ENCODE data around the gene SH3RF3.
"Not testable (repeated sequence)": the region's sequence is repeated elsewhere in the genome, so short reads cannot be mapped to it uniquely, and the experiment has no call there.

The SH3RF3 gene

DNA sequence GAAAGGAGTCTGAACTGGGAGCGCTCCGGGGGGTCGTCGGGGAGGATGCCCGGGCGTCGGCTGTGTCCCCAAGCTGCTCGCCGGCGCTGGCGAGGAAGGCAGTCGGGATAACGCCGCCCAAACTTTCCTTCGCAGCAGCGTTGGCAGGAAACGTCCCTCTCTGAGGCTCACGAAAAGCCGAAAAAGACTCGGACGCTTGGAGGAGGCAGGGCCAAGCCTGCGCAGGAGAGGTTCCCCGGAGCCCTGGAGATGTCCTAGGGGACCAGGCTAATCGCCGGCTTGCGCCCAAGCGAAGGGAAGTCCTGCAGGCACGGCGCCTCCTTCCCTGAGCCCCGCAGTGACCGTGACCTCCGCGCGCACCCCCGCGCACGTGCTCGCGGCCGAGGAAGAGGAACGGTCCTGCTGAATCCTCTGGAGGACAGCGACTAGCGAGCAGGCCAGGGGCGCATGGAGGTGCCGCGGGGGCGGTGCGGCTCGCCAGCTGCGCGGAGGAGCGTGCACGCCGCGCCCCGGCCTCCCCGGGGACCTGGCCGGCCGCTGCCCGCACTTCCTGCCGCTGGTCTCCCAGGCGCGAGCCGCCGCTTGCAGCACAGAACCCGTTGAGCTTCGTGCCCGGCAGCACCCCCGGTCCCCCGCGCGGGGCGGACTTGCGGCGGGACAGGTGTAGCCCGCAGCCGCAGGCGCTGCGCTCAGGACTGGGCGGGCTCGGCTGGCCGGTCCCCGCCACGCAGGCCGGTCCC is at the start of gene SH3RF3:
SH3RF3 (plus strand) TSS at position 590 of the 740 bp plus-strand sequence.
- no peak for DNase-seq (ENCODE audit: low read depth, low spot score)

DNA sequence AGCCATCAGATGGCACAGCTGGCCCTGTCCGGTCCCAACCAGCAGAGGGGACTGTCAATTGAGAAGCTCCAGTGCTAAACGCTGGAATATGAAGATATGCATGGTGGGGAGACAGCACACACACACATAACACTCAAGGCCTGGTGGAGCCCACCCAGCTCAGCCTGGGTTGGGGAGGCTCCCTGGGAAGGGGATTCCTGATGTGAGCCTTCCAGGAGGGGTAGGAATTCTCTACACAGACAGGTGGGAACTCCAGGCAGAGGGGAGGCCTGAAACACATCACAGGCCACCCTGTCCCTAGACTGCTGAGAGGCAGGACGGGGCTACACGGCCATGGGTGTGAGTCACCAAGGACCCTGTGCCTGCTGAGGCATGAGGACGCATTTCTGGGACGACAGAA is 49.4 kb upstream of the SH3RF3 start:
- DNase-seq (ENCODE audit: low read depth, low spot score) = no peak

DNA sequence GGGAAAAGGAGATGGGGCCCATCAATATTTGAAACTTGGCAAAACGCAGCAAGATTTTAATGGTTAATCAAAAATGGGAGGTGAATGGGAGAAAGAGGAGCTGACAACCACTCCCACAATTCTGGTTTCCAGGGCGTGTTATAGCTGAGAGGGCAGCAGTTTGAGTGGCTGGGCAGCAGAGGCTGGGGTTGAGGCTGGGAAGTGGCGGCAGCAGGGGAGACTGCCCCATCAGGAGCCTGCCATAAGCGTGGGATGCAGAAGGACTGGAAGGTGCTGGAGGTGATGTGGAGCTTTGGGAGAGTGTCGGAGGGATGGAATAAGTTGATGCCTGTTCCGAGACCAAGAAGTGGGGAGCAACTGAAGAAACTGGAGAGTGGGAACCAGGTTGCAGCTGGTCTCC is 48.9 kb upstream of the SH3RF3 start:
- DNase-seq (ENCODE audit: low read depth, low spot score) = no peak

DNA sequence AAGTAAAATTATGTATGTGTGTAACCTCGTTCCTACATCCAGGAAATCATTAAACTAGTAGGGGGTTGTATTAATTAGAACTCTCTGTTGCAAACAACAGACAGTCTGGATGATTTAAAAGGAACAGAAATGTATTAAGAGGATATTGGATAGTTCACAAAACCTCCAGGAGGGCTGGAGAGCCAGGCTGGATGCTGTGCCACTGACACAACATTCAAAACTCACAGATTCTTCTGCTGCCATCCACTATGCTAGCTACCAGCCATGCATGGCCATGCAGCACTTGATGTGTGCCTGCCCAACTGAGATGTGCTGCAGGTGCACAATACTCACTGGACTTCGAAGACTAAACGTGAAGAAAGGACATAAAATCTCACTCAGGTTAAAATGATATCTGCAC is 48.2 kb upstream of the SH3RF3 start:
- DNase-seq (ENCODE audit: low read depth, low spot score) = no peak

DNA sequence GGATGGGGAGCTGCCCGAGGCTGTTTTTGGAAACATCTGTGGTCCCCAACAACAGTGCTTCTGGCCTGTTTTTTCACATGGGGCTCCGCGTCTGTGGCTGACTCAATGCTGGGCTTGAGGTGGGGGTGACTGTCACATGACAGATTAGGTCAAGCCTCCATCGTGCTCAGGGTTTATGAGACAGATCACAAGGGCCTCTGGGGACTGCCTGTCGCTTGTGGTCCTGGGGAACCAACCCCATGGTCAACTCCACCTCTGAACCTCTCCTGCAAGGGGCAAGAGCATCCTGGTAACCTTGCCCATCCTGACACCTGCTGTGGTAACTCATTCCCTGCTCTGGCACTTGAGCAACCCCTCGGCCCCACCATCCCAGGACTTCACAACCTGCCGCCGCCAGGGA is 47.6 kb upstream of the SH3RF3 start:
- DNase-seq (ENCODE audit: low read depth, low spot score) = no peak

DNA sequence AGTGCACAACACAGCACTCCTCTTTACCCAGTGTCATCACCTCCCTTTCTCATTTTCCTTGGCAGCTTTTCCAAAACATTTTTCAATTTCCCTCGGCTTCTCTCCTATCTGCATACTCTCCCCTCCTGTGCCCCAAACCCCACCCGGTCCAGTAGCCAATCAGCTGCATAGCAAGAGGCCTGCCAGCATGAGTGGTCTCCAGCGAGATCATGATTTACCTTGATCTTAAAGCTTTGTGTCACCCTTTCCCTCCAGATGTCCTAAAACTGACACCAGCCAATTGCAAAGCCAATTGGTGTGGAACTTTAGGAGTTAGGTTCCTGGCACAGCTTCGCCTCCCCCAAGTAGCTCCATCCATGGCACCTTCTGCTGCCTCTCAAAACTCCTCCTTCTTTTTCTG is 45.2 kb upstream of the SH3RF3 start:
- DNase-seq (ENCODE audit: low read depth, low spot score) = no peak

DNA sequence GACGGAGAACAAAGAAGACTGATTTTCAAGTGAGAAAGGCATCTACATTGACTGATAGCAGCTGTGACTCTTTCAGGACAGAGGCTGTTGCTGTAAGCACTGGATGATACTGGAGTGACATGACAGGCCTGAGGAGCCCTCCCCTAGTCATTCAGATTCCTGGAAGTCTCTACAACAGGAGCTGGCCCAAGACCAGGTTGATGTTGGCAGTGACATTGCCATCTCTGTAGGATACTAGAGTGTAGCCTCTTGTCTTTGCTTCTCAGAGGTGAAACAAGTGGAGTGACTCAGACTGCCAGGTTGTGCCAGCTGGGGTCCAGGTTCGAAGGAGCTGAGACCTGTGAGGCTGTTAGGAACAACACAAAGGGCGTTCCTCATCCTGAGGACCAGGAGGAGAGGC is 44.7 kb upstream of the SH3RF3 start:
- DNase-seq (ENCODE audit: low read depth, low spot score) = no peak

DNA sequence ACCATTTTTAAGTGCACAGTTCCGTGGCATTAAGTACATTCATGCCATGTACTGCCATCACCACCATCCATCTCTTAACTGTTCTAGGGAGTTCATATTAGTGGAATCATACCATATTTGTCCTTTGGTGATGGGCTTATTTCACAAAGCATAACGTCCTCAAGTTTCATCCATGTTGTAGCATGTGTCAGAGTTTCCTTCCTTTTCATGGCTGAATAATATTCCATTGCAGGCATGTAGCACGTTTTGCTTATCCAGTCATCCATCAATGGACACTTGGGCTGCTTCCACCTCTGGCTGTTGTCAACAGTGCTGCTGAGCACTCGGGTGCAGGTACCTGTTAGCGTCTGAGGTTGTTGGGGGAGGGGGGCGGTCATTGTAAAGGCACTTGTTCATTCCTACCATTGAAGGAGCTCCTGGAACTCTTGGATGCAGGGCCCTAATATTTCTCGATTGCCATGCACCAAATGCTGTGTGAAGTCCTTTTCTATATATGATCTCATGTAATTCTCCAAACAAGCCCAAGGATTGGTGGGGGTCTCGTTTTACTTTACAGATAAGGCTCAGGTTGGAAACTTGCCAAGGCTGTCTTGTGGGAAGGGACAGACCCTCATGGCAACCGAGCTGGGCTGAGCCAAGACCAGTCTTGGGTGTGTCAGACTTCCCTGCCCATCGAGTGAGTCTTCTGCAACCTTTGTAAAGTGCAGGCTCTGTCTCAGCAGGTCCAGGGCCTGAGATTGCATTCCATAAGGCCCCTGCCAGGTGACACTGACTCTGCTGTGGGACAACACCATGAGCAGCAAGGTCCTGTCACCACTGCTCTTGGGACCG is 42.9 kb upstream of the SH3RF3 start:
- DNase-seq (ENCODE audit: low read depth, low spot score) = no peak

DNA sequence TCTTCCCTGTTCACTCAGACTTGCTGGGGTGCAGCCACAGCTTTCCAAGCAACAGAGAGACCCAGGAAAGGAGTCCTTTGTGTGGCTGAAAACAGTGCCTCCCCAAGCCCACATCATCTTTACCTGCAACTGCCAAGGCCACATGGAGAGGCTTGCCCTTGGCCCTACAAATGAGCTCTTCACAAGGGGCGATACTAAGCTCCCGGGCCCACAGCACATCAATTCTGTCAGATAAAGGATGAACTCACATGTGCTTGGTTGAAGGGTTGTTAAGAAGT is 42.3 kb upstream of the SH3RF3 start:
- no peak for DNase-seq (ENCODE audit: low read depth, low spot score)

DNA sequence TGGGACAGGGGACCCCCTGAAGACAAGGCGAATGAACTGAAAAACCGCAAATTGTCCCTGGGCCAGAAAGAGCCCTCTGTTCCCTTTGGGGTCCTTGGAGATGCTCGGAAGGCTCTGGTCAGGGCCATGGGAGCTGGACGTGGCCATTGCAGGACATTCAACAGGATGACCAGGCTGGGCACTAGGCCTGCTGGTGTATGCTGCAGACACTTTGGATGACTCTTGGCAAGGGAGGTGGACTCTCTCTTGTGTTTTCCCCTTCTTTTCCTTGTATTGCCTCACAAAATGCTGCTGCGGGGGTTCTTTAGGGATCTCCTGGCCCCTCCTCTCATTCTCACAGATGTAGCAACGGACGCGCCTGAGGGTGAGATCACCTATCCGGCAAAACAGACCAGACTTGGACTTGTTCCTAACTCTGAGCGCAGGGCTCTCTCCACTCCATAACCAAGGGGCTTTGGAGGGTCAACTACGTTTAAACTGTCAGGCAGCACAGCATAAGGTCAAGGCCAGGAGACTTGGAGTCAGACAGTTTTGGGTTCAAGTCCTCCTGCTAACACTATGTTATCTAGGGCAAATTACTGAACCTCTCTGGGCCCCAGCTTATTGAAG is 41.8 kb upstream of the SH3RF3 start:
- DNase-seq (ENCODE audit: low read depth, low spot score) = no peak

DNA sequence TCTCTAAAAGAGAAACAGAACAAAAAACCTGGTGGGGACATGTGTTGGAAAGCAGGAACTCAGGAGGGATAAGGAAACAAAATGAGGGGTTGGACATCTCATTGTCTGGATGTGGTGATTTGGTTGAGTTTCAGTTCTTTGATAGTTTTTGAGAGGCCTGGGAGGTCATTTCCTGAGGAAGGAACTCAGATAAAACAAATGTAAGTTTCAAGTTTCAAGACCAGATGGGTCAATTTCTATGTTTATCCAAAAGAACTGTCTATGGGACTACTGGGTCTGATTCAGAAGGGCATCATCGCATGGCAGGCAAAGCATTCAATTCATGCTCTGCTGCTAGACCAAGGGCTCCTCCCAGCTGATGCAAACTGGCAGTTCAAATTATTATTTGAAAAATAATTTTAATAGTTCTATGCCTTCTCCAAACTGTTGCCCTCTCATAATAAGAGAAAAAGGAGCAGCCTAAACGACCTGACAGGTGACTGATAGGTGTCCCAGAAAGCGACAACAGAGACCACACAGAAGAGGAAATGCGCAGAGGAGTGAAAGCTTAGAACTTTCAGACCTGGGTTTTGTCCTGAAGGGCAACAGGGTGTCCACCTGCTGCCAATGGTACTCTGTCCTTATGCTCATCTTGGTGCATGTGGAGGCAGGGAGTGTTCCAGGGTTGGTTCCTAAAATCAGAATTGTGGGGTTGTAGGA is 39.3 kb upstream of the SH3RF3 start:
- DNase-seq (ENCODE audit: low read depth, low spot score) = no peak

DNA sequence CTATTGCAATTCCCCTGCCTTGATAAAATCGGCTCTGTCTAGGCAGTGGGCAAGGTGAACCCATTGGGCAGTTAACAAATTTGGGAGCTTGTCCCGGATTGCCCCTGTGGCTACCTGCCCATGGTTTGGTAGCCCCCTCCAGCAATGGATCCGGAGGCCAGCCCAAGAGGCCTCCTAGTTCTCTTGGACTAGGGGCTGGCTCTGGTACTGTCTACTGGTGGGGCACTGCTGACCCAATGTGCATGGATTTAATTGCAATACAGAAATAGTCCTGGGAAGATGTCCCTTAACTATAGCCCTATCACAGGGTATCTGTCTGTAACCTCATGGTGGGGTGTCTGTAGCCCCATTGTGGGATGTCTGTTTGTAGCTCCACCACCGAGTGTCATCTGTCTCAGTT is 37.5 kb upstream of the SH3RF3 start:
- DNase-seq (ENCODE audit: low read depth, low spot score) = no peak

DNA sequence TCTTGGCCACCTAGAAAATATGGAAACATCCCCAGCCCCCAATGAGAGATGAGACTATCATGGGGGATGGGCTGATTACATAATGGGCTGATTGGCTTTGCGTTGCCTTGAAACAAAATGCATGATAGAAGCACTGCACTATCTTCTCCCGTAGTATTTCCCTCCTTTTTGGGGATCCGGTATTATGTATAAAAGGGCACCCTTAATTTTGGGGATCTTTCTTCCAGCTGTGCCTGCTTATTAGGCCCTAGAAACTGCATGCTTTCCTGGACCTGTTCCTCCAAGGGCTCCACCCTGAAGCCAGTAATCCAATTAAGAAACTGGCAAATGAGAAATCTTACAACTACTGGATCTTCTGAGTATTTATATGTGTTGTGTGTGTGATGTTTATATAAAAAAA is 34.9 kb upstream of the SH3RF3 start:
- no peak for DNase-seq (ENCODE audit: low read depth, low spot score)

DNA sequence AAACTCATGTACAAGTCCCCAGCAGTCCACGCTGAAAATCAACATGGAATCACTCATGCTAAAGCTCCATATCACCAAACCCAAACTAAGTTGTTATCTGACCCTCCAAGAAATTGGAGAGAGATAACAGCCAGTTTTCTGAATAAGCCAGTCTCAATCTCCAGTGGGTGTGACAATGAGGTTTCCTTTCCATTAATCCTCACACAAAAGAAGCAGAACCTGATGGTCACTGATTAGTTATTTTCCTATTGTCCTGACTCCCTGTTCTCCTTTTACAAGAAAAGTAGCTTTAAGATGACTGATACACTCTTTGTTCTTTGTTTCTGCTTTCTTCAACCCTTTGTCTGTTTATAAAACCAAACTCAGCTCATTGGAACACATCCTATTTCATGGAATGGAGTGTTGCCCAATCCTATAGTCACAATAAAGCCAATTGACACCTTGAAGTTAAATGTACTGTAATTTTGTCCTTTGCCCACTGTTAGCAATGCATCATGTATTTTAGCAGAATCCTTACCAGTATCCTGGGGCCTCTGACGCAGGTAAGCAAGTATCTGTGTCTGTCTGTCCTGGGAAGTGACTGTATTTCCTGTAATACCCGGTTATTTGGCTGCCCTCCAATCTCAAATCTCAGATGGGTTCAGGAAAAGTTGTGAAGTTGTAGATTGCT is 30.6 kb upstream of the SH3RF3 start:
- no peak for DNase-seq (ENCODE audit: low read depth, low spot score)

DNA sequence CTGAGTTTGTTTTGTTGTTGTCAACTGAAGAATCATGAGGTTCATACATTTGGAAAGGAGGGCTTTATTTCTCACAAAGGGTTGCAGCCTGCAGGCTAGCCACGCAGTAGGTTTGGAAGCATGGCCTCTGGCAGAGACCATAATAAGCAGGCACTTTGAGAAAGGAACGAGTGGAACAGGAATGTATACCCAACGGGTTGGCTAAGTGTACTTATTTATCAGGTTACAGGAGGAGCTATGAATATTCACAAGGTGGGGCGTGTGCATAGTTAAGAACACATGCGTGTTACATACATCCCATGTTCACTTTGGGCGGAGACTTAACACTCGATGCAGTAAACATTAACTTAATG is 30.1 kb upstream of the SH3RF3 start:
- no peak for DNase-seq (ENCODE audit: low read depth, low spot score)

DNA sequence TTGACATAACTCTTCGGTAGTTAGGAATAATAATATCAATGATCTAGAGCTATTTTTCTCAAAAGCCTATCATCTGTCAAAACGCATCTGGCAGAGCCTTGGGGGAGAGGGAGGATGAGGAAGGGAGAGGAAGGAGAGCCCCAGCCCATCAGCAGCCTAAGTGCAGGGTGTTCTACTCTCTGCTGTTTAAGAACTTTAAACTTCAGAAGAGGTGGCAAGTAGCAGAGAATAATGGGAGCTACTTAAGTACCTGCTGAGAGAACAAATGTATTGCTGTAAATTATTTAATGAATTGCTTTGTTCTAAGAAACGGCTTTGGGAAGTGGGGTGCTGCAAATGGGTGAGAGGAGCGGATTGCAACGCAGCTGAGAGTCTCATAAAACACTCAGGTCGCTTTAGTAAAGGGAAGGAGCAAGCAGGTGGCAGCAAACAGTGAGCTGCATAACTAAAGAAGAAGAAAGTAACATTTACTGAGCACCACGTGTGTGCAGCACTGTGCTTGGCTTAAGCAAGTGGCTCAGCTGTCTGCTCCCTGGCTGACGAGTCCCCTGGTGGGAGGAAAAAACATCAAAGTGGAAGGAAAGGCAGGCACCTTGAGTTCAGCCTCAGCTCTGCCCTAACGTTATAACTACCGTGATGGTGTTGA is 26.3 kb upstream of the SH3RF3 start:
- no peak for DNase-seq (ENCODE audit: low read depth, low spot score)

DNA sequence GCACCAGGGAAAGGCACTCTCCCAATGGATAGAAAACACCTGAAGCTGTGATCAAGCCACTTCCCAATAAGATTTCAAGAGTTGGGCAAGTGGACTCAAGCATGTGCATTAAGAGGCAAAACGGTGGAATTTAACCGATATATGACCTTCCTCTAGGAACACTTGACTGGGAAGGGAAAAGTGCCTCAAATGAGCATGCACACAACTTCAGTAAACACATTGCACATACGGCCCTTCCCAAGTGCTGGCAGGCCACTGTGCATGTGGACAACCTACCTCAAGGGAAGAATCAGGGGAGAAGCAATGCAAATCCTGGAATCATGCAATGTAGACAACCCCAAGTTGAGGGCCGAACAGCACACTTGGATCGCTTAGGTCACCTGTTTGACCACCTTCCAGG is 23.9 kb upstream of the SH3RF3 start:
- no peak for DNase-seq (ENCODE audit: low read depth, low spot score)

DNA sequence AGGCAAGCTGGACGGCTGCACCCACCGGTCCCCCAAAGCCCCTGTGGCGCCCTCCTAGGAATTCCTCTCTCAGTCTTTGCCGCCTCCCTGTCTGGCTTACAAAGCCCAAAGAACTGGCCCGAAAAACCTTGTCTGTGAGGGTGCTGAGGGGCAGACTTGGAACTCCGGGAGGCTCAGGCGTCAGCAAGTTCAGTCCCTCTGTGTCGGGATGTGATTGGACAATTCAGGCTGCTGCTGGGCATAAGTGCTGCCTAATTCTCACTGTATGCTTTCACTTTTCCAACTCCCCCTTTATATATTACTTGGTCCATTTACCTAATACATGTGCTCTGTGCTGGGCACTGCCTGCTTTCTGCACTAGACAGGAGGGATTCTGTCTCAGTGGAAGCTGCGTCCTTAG is 20.3 kb upstream of the SH3RF3 start:
- DNase-seq (ENCODE audit: low read depth, low spot score) = no peak

DNA sequence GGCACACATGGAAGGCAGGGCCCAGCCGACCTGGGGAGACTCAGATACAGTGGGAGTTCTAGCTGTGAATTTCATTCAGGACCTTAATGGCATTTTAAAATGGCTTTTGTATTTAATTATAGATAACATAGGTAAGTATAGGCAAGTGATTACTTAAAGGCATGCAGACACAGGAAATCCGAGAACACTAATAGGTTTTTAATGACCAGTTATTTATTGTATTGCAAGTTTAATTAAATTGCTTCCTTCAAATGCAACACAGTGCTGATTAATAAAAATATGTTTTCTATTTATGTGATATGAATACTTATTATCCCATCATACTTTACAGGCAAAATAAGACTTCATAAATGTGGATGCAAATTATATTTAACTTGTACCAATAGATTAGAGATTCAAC is 19.7 kb upstream of the SH3RF3 start:
- no peak for DNase-seq (ENCODE audit: low read depth, low spot score)

DNA sequence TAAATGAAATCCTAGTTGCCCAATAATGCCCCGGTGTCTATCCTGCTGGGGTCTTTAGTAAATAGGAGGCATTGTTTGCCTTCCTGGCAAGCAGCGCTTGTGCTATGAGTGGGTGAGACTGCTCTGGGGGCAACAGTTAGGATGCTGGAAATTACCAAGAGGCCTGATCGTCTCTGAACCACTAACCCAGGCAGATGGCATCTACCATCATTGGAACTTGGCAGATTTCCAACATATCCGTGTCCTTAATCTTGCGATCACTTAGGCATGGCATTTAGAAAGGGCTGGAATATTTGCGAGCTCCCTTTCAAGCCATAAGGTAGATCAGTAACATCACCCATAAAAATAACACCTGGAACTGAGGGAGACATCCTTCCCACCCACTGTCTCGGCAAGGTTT is 18.8 kb upstream of the SH3RF3 start:
- no peak for DNase-seq (ENCODE audit: low read depth, low spot score)

DNA sequence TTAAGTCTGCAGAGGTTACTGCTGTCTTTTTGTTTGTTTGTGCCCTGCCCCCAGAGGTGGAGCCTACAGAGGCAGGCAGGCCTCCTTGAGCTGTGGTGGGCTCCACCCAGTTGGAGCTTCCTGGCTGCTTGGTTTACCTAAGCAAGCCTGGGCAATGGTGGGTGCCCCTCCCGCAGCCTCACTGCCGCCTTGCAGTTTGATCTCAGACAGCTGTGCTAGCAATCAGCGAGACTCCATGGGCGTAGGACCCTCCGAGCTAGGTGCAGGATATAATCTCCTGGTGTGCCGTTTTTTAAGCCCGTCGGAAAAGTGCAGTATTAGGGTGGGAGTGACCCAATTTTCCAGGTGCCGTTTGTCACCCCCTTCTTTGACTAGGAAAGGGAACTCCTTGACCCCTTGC is 11.8 kb upstream of the SH3RF3 start:
- DNase-seq (ENCODE audit: low read depth, low spot score) = not testable (repeated sequence)

DNA sequence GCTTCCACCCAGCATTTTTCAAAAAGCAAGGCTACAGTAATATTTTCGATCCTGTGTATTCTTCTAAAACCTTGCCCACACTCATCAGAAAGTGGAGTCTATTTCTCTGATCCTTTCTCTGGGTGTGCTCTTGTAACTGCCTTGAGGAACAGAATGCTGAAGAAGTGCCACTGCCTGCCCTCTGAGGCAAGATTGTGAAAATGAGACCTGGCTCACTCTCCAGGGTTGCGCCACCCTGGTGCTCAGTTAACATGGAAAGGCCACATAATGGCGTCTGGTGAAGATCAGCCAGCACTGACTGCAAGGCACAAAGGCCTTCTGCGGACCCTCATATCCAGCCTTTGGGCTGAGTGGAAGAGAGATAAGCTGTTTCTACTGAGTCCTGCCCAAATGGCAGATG is 11.2 kb upstream of the SH3RF3 start:
- no peak for DNase-seq (ENCODE audit: low read depth, low spot score)

All from activated naive CD8-positive, alpha-beta T cell treated with anti-CD3 and anti-CD28 coated beads, Interleukin-2, amount 50 U/mL, for 16 hours (primary cell).